Esophagus squamous epithelium (tissue), 5 donors: ENCODE measurements around the gene HSFX4. TPM values are rescaled to one million over a fixed set of nuclear protein-coding genes. Genes with fewer than 3 reads are reported as not detected.
A peak's percentile ranks its signal among the peaks of the same experiment; 100 is the strongest.
"Not testable (repeated sequence)": the region's sequence is repeated elsewhere in the genome, so short reads cannot be mapped to it uniquely, and the experiment has no call there.

ENCODE experiments used
- DNase-seq: peaks from one replicate; lab custom pipeline; 2025; lab: John Stamatoyannopoulos, UW
- H3K27ac ChIP-seq, 4 donors: fragments of 200-600 bp; sonication (generic); one replicate each; pipeline ENCODE4 v1.5.1; 2016 to 2019; ENCODE audit warnings: mild to moderate bottlenecking in 1 of 4
- H3K27me3 ChIP-seq, 4 donors: fragments of 200-600 bp; sonication (generic); 1 replicate in 3 of 4; 2 replicates in 1 of 4; pipeline versions ENCODE4 v1.5.1 to v1.6.0; 2017 to 2021; ENCODE audit warnings: antibody characterized with exemption in 1 of 4
- H3K36me3 ChIP-seq, 3 donors: fragments of 200-600 bp; sonication (generic); one replicate each; pipeline ENCODE4 v1.5.1; 2016 to 2019
- H3K4me1 ChIP-seq, 3 donors: fragments of 200-600 bp; sonication (generic); one replicate each; pipeline ENCODE4 v1.5.1; 2017 to 2019
- H3K4me3 ChIP-seq, 4 donors: fragments of 200-600 bp; sonication (generic); 1 replicate in 3 of 4; 2 replicates in 1 of 4; pipeline ENCODE4 v1.5.1; 2016 to 2019; ENCODE audit warnings: mild to moderate bottlenecking in 2 of 4, moderate library complexity in 1 of 4
- H3K9me3 ChIP-seq, 3 donors: fragments of 200-600 bp; sonication (generic); one replicate each; pipeline ENCODE4 v1.5.1; 2016 to 2019
- POLR2A ChIP-seq, 4 donors: fragments of 450-650 bp; IDR thresholded peaks; one replicate each; pipeline ENCODE4 v1.6.1; 2017; ENCODE audit warnings: antibody characterized with exemption in 4 of 4, mild to moderate bottlenecking in 4 of 4, moderate library complexity in 3 of 4
- WGBS, 2 donors: methylation state at CpG; one replicate each; pipeline ENCODE4 v1.1.5; 2018; 5-methylcytosine and 5-hydroxymethylcytosine counted together
- intact Hi-C: fragments of 100-400 bp; cut with DNase I; formaldehyde crosslinking; loops from one replicate; pipeline ENCODE4 v1.15.0; 2022
- total RNA-seq, 4 donors: library from RNA; depleted of rRNA; stranded (reverse); fragments of >200 nt; gene quantifications; one replicate each; pipeline ENCODE4 v1.1.0, GENCODE V29; 2016
- donor health status: DM: yes; HTN: yes; CAD: no.

Gene HSFX4
- total RNA-seq, 4 donors from 2014 or later = not detected

GRCh38 chrX:149916745-149917392 lies 12.5 kb upstream of the HSFX4 start:
- intact Hi-C loops = no loop called here
- no peak for TF ChIP-seq POLR2A (IDR thresholded peaks at IDR 0.05)
- Histone ChIP-seq H3K27ac (no peak overlapping the region), H3K9me3 (no peaks in the 10 kb centered on the region), H3K4me1 (no peaks in the 10 kb centered on the region), H3K36me3 (no peaks in the 10 kb centered on the region), H3K27me3 (no peaks in the 10 kb centered on the region), H3K4me3 (no peak overlapping the region)
- DNase-seq = no peak
- WGBS, 2 donors = 69 to 90% methylated on average over 2 to 3 of the region's 3 CpGs

GRCh38 chrX:149923836-149924235 lies 5.5 kb upstream of the HSFX4 start:
- H3K4me3 ChIP-seq, H3K36me3 ChIP-seq, H3K4me1 ChIP-seq, intact Hi-C loops, H3K27me3 ChIP-seq, H3K9me3 ChIP-seq, DNase-seq, H3K27ac ChIP-seq: not testable (repeated sequence)
- no CpG with 5 or more reads among the region's 4 CpGs for whole genome bisulfite sequencing, 2 donors

- H3K9me3 ChIP-seq, H3K36me3 ChIP-seq, H3K4me3 ChIP-seq, H3K27ac ChIP-seq, intact Hi-C loops, H3K27me3 ChIP-seq, DNase-seq, H3K4me1 ChIP-seq: not testable (repeated sequence)
- WGBS, 2 donors = no CpG with 5 or more reads among the region's 5 CpGs
Observed at GRCh38 chrX:149924434-149924833, 4.9 kb upstream of the HSFX4 start.

GRCh38 chrX:149927245-149927963 lies 2.0 kb upstream of the HSFX4 start:
- H3K4me1 ChIP-seq, DNase-seq, H3K9me3 ChIP-seq, H3K36me3 ChIP-seq, H3K4me3 ChIP-seq, H3K27me3 ChIP-seq, intact Hi-C loops, H3K27ac ChIP-seq: not testable (repeated sequence)
- WGBS, 2 donors = no CpG with 5 or more reads among the region's 8 CpGs

- H3K27me3 ChIP-seq, H3K9me3 ChIP-seq, H3K4me1 ChIP-seq, intact Hi-C loops, DNase-seq, H3K27ac ChIP-seq, H3K36me3 ChIP-seq, H3K4me3 ChIP-seq: not testable (repeated sequence)
- WGBS, 2 donors = no CpG with 5 or more reads among the region's 1 CpG
Observed at GRCh38 chrX:149927964-149928258, 1.5 kb upstream of the HSFX4 start.

- H3K36me3 ChIP-seq, H3K27me3 ChIP-seq, H3K4me3 ChIP-seq, H3K27ac ChIP-seq, H3K4me1 ChIP-seq, intact Hi-C loops, DNase-seq, H3K9me3 ChIP-seq: not testable (repeated sequence)
- 80% methylated on average over 1 of the region's 1 CpG; no CpG with 5 or more reads in 1 of the 2 donors for WGBS, 2 donors
Observed at GRCh38 chrX:149928635-149929034, 738 bp upstream of the HSFX4 start.

GRCh38 chrX:149931355-149931754 lies 2.0 kb downstream of the HSFX4 start:
- peaks cover 0 to 17% (median 0%) of the 10 kb centered on the region in 3 donors for H3K36me3 ChIP-seq
- H3K27ac ChIP-seq, intact Hi-C loops, DNase-seq, H3K4me3 ChIP-seq, H3K9me3 ChIP-seq, H3K4me1 ChIP-seq, H3K27me3 ChIP-seq: not testable (repeated sequence)
- 43 to 56% methylated on average over 1 of the region's 4 CpGs for WGBS, 2 donors

GRCh38 chrX:149932150-149932549 lies 2.8 kb downstream of the HSFX4 start:
- H3K4me3 ChIP-seq, H3K27me3 ChIP-seq, H3K4me1 ChIP-seq, intact Hi-C loops, DNase-seq, H3K27ac ChIP-seq, H3K9me3 ChIP-seq: not testable (repeated sequence)
- WGBS, 2 donors = 87% methylated on average over 2 of the region's 2 CpGs; no CpG with 5 or more reads in 1 of the 2 donors
- H3K36me3 ChIP-seq = peaks cover 0 to 17% (median 0%) of the 10 kb centered on the region in 3 donors

GRCh38 chrX:149932970-149933369 lies 3.6 kb downstream of the HSFX4 start:
- H3K4me1 ChIP-seq, H3K27ac ChIP-seq, intact Hi-C loops, H3K4me3 ChIP-seq, H3K9me3 ChIP-seq, H3K27me3 ChIP-seq, DNase-seq: not testable (repeated sequence)
- WGBS, 2 donors = no CpG with 5 or more reads among the region's 5 CpGs
- H3K36me3 ChIP-seq = peaks cover 0 to 17% (median 0%) of the 10 kb centered on the region in 3 donors

- H3K27ac ChIP-seq, intact Hi-C loops, H3K4me3 ChIP-seq, H3K27me3 ChIP-seq, H3K4me1 ChIP-seq, DNase-seq, H3K9me3 ChIP-seq: not testable (repeated sequence)
- H3K36me3 ChIP-seq = peaks cover 0 to 17% (median 0%) of the 10 kb centered on the region in 3 donors
- WGBS, 2 donors = no CpG with 5 or more reads among the region's 21 CpGs
Observed at GRCh38 chrX:149933547-149933946, 4.2 kb downstream of the HSFX4 start.

GRCh38 chrX:149937328-149937727 lies 8.0 kb downstream of the HSFX4 start:
- Histone ChIP-seq H3K4me1 (peaks cover 0 to 11% (median 3%) of the 10 kb centered on the region in 3 donors), H3K36me3 (peaks cover 0 to 15% (median 0%) of the 10 kb centered on the region in 3 donors), H3K4me3 (peak overlapping the region; percentile 63 to 79 (median 68)), H3K27ac (peak overlapping the region; percentile 93 to 97 (median 94))
- intact Hi-C loops, H3K9me3 ChIP-seq, DNase-seq, H3K27me3 ChIP-seq: not testable (repeated sequence)
- 59% methylated on average over 5 of the region's 5 CpGs; no CpG with 5 or more reads in 1 of the 2 donors for WGBS, 2 donors
